SU-DHL-6 (cell line): Measurements from ENCODE around the gene ARHGAP8.

Source experiments
- H2AFZ ChIP-seq: fragments of 200-600 bp; sonication (generic); 2 replicates; pipeline ENCODE4 v1.6.1; 2014; ENCODE audit warnings: low read depth, mild to moderate bottlenecking, moderate library complexity, mixed read lengths, antibody characterized with exemption, low read length; ENCODE audit not compliant: severe bottlenecking
- H3F3A ChIP-seq: fragments of 200-600 bp; shearing (Covaris generic); 2 replicates; pipeline ENCODE4 v1.6.0; 2016; ENCODE audit warnings: antibody characterized with exemption, mild to moderate bottlenecking; ENCODE audit not compliant: insufficient read depth
- H3K27ac ChIP-seq: fragments of 200-600 bp; sonication (generic); 2 replicates; pipeline ENCODE4 v1.5.1; 2016; ENCODE audit warnings: low read depth, mild to moderate bottlenecking, low read length, moderate library complexity, mixed read lengths
- H3K27me3 ChIP-seq: fragments of 200-600 bp; sonication (generic), shearing (Covaris generic); 2 replicates; pipeline ENCODE4 v1.6.0; 2014; ENCODE audit warnings: mild to moderate bottlenecking, low read length
- H3K36me3 ChIP-seq: fragments of 200-600 bp; sonication (generic); 2 replicates; pipeline ENCODE4 v1.6.1; 2014; ENCODE audit warnings: mild to moderate bottlenecking, low read length, mixed read lengths
- H3K4me2 ChIP-seq: fragments of 300-600, 200-600 bp; shearing (Covaris generic), sonication (generic); 2 replicates; pipeline ENCODE4 v1.6.0; 2014; ENCODE audit warnings: low read length, low read depth, mild to moderate bottlenecking; ENCODE audit not compliant: poor library complexity, severe bottlenecking
- H3K4me3 ChIP-seq: fragments of 200-600 bp; sonication (generic); 2 replicates; pipeline ENCODE4 v1.5.1; 2014; ENCODE audit warnings: antibody characterized with exemption, low read length, mild to moderate bottlenecking, mixed read lengths; ENCODE audit not compliant: insufficient read depth, poor library complexity, severe bottlenecking
- H3K79me2 ChIP-seq: fragments of 200-600 bp; sonication (generic); 2 replicates; pipeline ENCODE4 v1.6.1; 2014; ENCODE audit warnings: mild to moderate bottlenecking, low read length, moderate library complexity; ENCODE audit not compliant: insufficient read depth
- H3K9ac ChIP-seq: fragments of 200-600 bp; sonication (generic); 2 replicates; pipeline ENCODE4 v1.7.0; 2014; ENCODE audit warnings: mild to moderate bottlenecking, low read length
- H3K9me2 ChIP-seq: fragments of 200-600 bp; sonication (generic); replicated peaks from 2 replicates; pipeline ENCODE4 v1.6.1; 2014; ENCODE audit warnings: low read length; ENCODE audit not compliant: insufficient read depth
- H3K9me3 ChIP-seq: fragments of 200-600 bp; sonication (generic); 2 replicates; pipeline ENCODE4 v1.6.1; 2014; ENCODE audit warnings: low read length, mixed read lengths; ENCODE audit not compliant: insufficient read depth
- H4K20me1 ChIP-seq: fragments of 200-600 bp; sonication (generic); 2 replicates; pipeline ENCODE4 v1.6.1; 2014; ENCODE audit warnings: low read depth, mild to moderate bottlenecking, antibody characterized with exemption, low read length, moderate library complexity, mixed read lengths
- EZH2phosphoT487 ChIP-seq: fragments of 200-600 bp; sonication (generic), shearing (Covaris generic); conservative IDR thresholded peaks from 2 replicates; pipeline ENCODE4 v1.6.1; 2018; ENCODE audit warnings: mild to moderate bottlenecking, antibody characterized with exemption, low read length, moderate library complexity, mixed read lengths
- TF ChIP-seq, protein P1 (sequence below): fragments of 200-600 bp; sonication (generic); IDR thresholded peaks from one replicate; pipeline ENCODE4 v1.5.1; 2017; ENCODE audit warnings: antibody characterized with exemption, mild to moderate bottlenecking, low read length, moderate library complexity; ENCODE audit not compliant: insufficient read depth, poor library complexity, severe bottlenecking

The ARHGAP8 gene

DNA sequence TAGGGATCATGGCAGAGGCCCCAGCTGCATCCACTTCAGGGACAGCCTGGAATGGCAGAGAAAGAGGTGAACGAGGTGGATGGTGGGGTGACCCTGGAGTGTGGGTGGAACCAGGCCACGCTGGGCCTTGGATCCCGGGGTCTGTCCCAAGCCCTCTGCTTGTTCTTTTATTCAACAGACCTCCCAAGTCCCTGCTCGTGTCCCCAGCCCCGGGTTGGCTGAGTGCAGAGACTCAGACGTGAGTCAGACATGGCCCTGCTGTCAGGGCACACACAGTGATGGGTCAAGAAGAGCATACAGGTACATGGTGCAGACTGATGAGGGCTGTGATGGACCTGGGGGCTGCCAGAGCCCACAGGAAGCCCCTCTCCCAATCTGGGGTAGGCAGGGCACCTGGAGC lies 6.6 kb downstream of the ARHGAP8 start:
- no peak overlapping the region for H2AFZ ChIP-seq
- H3K4me2 ChIP-seq, result no peak overlapping the region
- H3K79me2 ChIP-seq, result no peaks in the 10 kb centered on the region
- no peak overlapping the region for H3K4me3 ChIP-seq
- no peaks in the 10 kb centered on the region for H3K9me2 ChIP-seq
- H3K27me3 ChIP-seq, result no peaks in the 10 kb centered on the region
- H3K9ac ChIP-seq, result no peak overlapping the region
- no peaks in the 10 kb centered on the region for H3F3A ChIP-seq
- H3K9me3 ChIP-seq, result no peaks in the 10 kb centered on the region
- TF ChIP-seq EZH2phosphoT487, result no peak
- TF ChIP-seq, protein P1, sequence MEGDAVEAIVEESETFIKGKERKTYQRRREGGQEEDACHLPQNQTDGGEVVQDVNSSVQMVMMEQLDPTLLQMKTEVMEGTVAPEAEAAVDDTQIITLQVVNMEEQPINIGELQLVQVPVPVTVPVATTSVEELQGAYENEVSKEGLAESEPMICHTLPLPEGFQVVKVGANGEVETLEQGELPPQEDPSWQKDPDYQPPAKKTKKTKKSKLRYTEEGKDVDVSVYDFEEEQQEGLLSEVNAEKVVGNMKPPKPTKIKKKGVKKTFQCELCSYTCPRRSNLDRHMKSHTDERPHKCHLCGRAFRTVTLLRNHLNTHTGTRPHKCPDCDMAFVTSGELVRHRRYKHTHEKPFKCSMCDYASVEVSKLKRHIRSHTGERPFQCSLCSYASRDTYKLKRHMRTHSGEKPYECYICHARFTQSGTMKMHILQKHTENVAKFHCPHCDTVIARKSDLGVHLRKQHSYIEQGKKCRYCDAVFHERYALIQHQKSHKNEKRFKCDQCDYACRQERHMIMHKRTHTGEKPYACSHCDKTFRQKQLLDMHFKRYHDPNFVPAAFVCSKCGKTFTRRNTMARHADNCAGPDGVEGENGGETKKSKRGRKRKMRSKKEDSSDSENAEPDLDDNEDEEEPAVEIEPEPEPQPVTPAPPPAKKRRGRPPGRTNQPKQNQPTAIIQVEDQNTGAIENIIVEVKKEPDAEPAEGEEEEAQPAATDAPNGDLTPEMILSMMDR, result no peak
- H4K20me1 ChIP-seq, result no peaks in the 10 kb centered on the region
- H3K27ac ChIP-seq, result no peak overlapping the region
- no peaks in the 10 kb centered on the region for H3K36me3 ChIP-seq

DNA sequence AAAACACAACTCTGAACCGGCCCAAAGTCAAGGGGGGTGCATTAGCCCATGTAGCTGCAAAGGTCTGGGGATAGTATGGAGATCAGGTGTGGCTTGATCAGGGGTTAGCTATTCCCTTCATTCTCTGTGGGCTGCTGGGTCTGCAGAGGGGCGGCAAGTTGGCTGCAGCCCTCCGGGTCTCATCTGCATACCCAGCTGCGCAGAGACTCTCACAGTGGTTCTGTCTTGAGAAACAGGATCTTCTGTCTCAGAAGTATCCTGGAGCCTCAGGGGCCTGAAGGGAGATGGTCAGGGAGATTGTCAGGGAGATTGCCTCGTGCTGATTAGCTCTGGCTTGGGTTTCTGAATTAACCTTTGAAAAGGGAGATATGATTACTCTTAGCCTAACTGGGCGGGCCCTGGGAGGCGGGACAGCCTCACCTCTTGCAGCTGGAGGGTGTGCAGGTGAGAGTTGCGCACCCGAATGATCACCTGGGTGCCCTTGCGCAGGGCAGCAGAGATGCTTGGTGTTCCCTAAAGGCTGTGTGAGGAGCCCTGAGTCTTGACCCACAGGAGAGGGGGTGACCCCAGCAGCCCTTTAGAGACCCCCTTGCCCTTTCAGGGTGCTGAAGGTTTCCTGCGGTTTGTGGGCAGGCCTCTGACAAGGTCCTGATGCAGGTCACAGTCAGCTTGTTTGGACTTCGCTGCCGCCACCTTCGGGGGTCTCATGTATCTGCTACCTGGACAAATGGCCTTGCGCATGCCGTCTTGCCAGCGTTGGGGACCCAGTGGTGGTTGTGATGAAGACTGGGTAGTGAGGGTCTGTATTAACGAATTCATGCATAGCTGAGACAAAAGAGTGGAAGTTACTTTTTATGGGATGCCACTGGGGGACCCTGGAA lies 7.3 kb downstream of the ARHGAP8 start:
- no peaks in the 10 kb centered on the region for H3K79me2 ChIP-seq
- no peaks in the 10 kb centered on the region for H3K9me3 ChIP-seq
- no peaks in the 10 kb centered on the region for H3K9me2 ChIP-seq
- H4K20me1 ChIP-seq, result no peaks in the 10 kb centered on the region
- H3K9ac ChIP-seq, result no peak overlapping the region
- no peak overlapping the region for H3K27ac ChIP-seq
- H3F3A ChIP-seq, result no peaks in the 10 kb centered on the region
- H3K4me3 ChIP-seq, result no peak overlapping the region
- H2AFZ ChIP-seq, result no peak overlapping the region
- H3K4me2 ChIP-seq, result no peak overlapping the region
- no peak for TF ChIP-seq EZH2phosphoT487
- TF ChIP-seq, protein P1, result no peak
- no peaks in the 10 kb centered on the region for H3K27me3 ChIP-seq
- H3K36me3 ChIP-seq, result no peaks in the 10 kb centered on the region

DNA sequence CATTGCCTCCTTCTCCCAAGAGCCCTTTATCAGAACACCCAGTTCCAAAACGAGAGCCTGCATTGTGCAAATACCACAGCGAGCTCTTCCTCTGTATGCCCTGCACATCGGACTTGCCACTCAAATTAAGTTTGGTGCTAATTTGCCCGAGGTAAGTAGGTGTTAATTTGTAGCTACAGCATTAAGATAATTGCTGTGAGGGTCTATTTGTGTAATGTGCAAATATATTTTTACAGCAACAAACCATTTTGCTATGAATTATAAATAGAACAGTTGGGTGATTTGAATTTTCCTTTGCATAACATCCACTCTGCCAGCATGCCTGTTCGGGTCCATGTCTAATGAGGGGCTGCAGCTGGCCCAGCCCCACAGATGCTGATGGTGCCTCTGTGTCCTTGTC lies 8.1 kb downstream of the ARHGAP8 start:
- H3K27ac ChIP-seq, result no peak overlapping the region
- no peak overlapping the region for H3K4me2 ChIP-seq
- H2AFZ ChIP-seq, result no peak overlapping the region
- no peaks in the 10 kb centered on the region for H3K9me2 ChIP-seq
- H3K4me3 ChIP-seq, result no peak overlapping the region
- no peaks in the 10 kb centered on the region for H3K36me3 ChIP-seq
- H3F3A ChIP-seq, result no peaks in the 10 kb centered on the region
- H4K20me1 ChIP-seq, result no peaks in the 10 kb centered on the region
- no peaks in the 10 kb centered on the region for H3K9me3 ChIP-seq
- H3K79me2 ChIP-seq, result no peaks in the 10 kb centered on the region
- TF ChIP-seq, protein P1, result no peak
- no peak for TF ChIP-seq EZH2phosphoT487
- no peaks in the 10 kb centered on the region for H3K27me3 ChIP-seq
- H3K9ac ChIP-seq, result no peak overlapping the region
